Endothelial cell of umbilical vein (primary cell): ENCODE results near the gene ONECUT2. TPM values are rescaled to one million over a fixed set of nuclear protein-coding genes. Genes with fewer than 3 reads are reported as not detected.

Source experiments
- BruUV-seq: library from RNA; stranded (reverse); fragments of 400-500 nt; replicated peaks from 2 replicates; lab custom pipeline; 2021; lab: Mats Ljungman, UMichigan
- CTCF ChIA-PET: fragments of 300-600, 350-600 bp; sonication (Branson Sonifier 250); formaldehyde crosslinking; loops from one replicate; lab custom pipeline; 2021; ENCODE audit warnings: antibody characterized with exemption, inconsistent platforms; lab: Charles Lee
- POLR2A ChIA-PET: fragments of 300-600, 350-600 bp; sonication (Branson Sonifier 250); formaldehyde crosslinking; loops from one replicate; lab custom pipeline; 2021; ENCODE audit warnings: antibody characterized with exemption, inconsistent platforms; lab: Charles Lee
- DNase-seq: peaks from one replicate; pipeline ENCODE4 v3.0.0-alpha.2; 2011; ENCODE audit warnings: low read depth, low spot score
- FAIRE-seq: peaks from 2 replicates; lab custom pipeline; 2011; peaks lifted over from hg19 to GRCh38; lab: Jason Lieb, UNC
- H2AFZ ChIP-seq: 2 replicates; pipeline ENCODE4 v1.6.0; 2012; ENCODE audit warnings: low read depth, low read length, control low read depth, inconsistent platforms
- H3K27ac ChIP-seq: 2 replicates; pipeline ENCODE4 v1.5.1; 2011; ENCODE audit warnings: low read depth, mild to moderate bottlenecking, control low read depth, low read length, moderate library complexity; ENCODE audit not compliant: insufficient read depth
- H3K27me3 ChIP-seq, 2 experiments: 2 replicates each; pipeline versions ENCODE4 v1.6.0 to v1.6.1; 2011; ENCODE audit warnings: low read length in 2 of 2, mixed read lengths in 1 of 2; ENCODE audit not compliant: control insufficient read depth in 2 of 2, insufficient read depth in 2 of 2
- H3K36me3 ChIP-seq, 2 experiments: 2 replicates in 1 of 2; 3 replicates in 1 of 2; pipeline ENCODE4 v1.5.1; 2011; ENCODE audit warnings: low read length in 2 of 2, mild to moderate bottlenecking in 1 of 2, moderate library complexity in 1 of 2; ENCODE audit not compliant: control insufficient read depth in 2 of 2, insufficient read depth in 2 of 2; ENCODE audit errors: extremely low read depth in 1 of 2
- H3K4me1 ChIP-seq: 3 replicates; pipeline ENCODE4 v1.5.1; 2011; ENCODE audit warnings: mild to moderate bottlenecking, low read length; ENCODE audit not compliant: control insufficient read depth, insufficient read depth; ENCODE audit errors: extremely low read depth
- H3K4me2 ChIP-seq: 2 replicates; pipeline ENCODE4 v1.6.1; 2011; ENCODE audit warnings: low read length, control low read depth, mixed read lengths; ENCODE audit not compliant: insufficient read depth
- H3K4me3 ChIP-seq, 3 experiments: fragments of 200-600 bp in 1 of 3; sonication (generic), shearing (Covaris generic) in 1 of 3; replicated peaks in 1 of 3; 2 replicates each; pipeline ENCODE4 v1.5.1; 2011 to 2016; ENCODE audit warnings: control low read depth in 3 of 3, low read length in 3 of 3, mild to moderate bottlenecking in 2 of 3, inconsistent platforms in 1 of 3, low read depth in 1 of 3, moderate library complexity in 1 of 3; ENCODE audit not compliant: insufficient read depth in 1 of 3
- H3K79me2 ChIP-seq: 2 replicates; pipeline ENCODE4 v1.6.0; 2012; ENCODE audit warnings: low read length, inconsistent platforms; ENCODE audit not compliant: control insufficient read depth, insufficient read depth
- H3K9ac ChIP-seq: replicated peaks from 2 replicates; pipeline ENCODE3; 2011; ENCODE audit warnings: low read length, control low read depth; ENCODE audit not compliant: insufficient read depth; ENCODE audit errors: extremely low read depth
- H3K9me1 ChIP-seq: replicated peaks from 3 replicates; pipeline ENCODE4 v1.6.0; 2011; ENCODE audit warnings: mild to moderate bottlenecking, low read length; ENCODE audit not compliant: control insufficient read depth, insufficient read depth; ENCODE audit errors: extremely low read depth
- H3K9me3 ChIP-seq: replicated peaks from 2 replicates; pipeline ENCODE4 v1.5.1; 2012; ENCODE audit warnings: low read length, inconsistent platforms; ENCODE audit not compliant: control insufficient read depth, insufficient read depth
- H4K20me1 ChIP-seq: replicated peaks from 2 replicates; pipeline ENCODE3; 2011; ENCODE audit warnings: mild to moderate bottlenecking, low read length; ENCODE audit not compliant: control insufficient read depth, insufficient read depth; ENCODE audit errors: extremely low read depth
- CTCF ChIP-seq, 2 donors: IDR thresholded peaks; 1 replicate in 1 of 2; 2 replicates in 1 of 2; pipeline ENCODE4 v1.5.1; 2011; ENCODE audit warnings: low read length in 2 of 2, mild to moderate bottlenecking in 2 of 2, moderate library complexity in 2 of 2, control low read depth in 1 of 2, inconsistent platforms in 1 of 2, low read depth in 1 of 2; ENCODE audit not compliant: insufficient read depth in 1 of 2; ENCODE audit errors: extremely low read depth in 1 of 2
- EZH2 ChIP-seq: IDR thresholded peaks from 2 replicates; pipeline ENCODE4 v1.6.1; 2012; ENCODE audit warnings: borderline replicate concordance, low read depth, mild to moderate bottlenecking, moderate library complexity, low read length, inconsistent platforms; ENCODE audit not compliant: severe bottlenecking
- FOS ChIP-seq: IDR thresholded peaks from 2 replicates; pipeline ENCODE4 v1.6.1; 2011; ENCODE audit warnings: mild to moderate bottlenecking, low read length, moderate library complexity, borderline replicate concordance; ENCODE audit not compliant: insufficient read depth
- GATA2 ChIP-seq: IDR thresholded peaks from 2 replicates; pipeline ENCODE4 v1.7.0; 2011; ENCODE audit warnings: low read depth, mild to moderate bottlenecking, moderate library complexity, mixed read lengths, low read length; ENCODE audit not compliant: insufficient read length, insufficient read depth
- JUN ChIP-seq: IDR thresholded peaks from 2 replicates; pipeline ENCODE4 v1.6.1; 2011; ENCODE audit warnings: borderline replicate concordance, low read depth; ENCODE audit not compliant: insufficient read length, insufficient read depth
- MAX ChIP-seq: IDR thresholded peaks from 2 replicates; pipeline ENCODE4 v1.6.1; 2011; ENCODE audit not compliant: insufficient read depth, insufficient read length
- MYC ChIP-seq: IDR thresholded peaks from one replicate; pipeline ENCODE4 v1.6.1; 2011; ENCODE audit warnings: mild to moderate bottlenecking, low read depth, low read length
- POLR2A ChIP-seq: IDR thresholded peaks from 2 replicates; pipeline ENCODE4 v1.6.1; 2012; ENCODE audit warnings: low read depth, mild to moderate bottlenecking, control low read depth, low read length
- POLR2AphosphoS5 ChIP-seq: IDR thresholded peaks from 2 replicates; pipeline ENCODE4 v1.6.1; 2012; ENCODE audit warnings: low read depth, mild to moderate bottlenecking, control low read depth, low read length, moderate library complexity; ENCODE audit not compliant: insufficient read depth
- dilution Hi-C: fragments of 300-500 bp; cut with MboI; formaldehyde crosslinking; loops from one replicate; pipeline ENCODE4 v1.15.0; 2019; ENCODE audit warnings: low sequenced_read_pairs; ENCODE audit not compliant: extremely low pct_ligation_motif_present
- intact Hi-C: fragments of 100-400 bp; cut with micrococcal nuclease; formaldehyde crosslinking; loops from one replicate; pipeline ENCODE4 v1.10.0; 2022
- polyA plus RNA-seq, 4 experiments: library from polyadenylated mRNA; depleted of rRNA in 3 of 4; stranded (reverse) in 3 of 4; unstranded in 1 of 4; fragments of >200 nt; gene quantifications; 2 replicates each; pipeline versions ENCODE4 v1.2.1 to v1.2.3, GENCODE V29; 2011 to 2012; ENCODE audit warnings: missing spikeins in 1 of 4
- total RNA-seq: library from RNA; stranded (reverse); gene quantifications from 2 replicates; pipeline ENCODE4 v1.2.3, GENCODE V29; 2021

Gene ONECUT2
- total and polyA plus RNA-seq, 2 donors (not counting 3 experiments of a cell fraction or from before 2014, with no cell fraction given): 0.01 to 0.62 TPM

GRCh38 chr18:57518533-57518932 lies 83.4 kb downstream of the ONECUT2 start:
- TF ChIP-seq JUN (no peak), CTCF (IDR thresholded peaks at IDR 0.05; ENCODE audit: extremely low read depth in 1 of 2, insufficient read depth in 1 of 2, low read depth in 1 of 2, low read length in 2 of 2) (no peak), POLR2AphosphoS5 (no peak), FOS (no peak), MYC (no peak), MAX (no peak), POLR2A (no peak), EZH2 (no peak), GATA2 (no peak)
- ChIA-PET POLR2A (no interaction called here), CTCF (interaction anchor here (0.6 kb wide), 1 partner anchor 277 kb away, joined by 3 read pairs; no protein-coding TSS in a partner anchor)
- Histone ChIP-seq H3K79me2 (no peaks in the 10 kb centered on the region), H3K9me1 (no peaks in the 10 kb centered on the region), H3K4me2 (no peak overlapping the region), H3K9me3 (no peaks in the 10 kb centered on the region), H3K36me3 (no peaks in the 10 kb centered on the region), H4K20me1 (no peaks in the 10 kb centered on the region), H2AFZ (no peak overlapping the region), H3K27me3 (peaks cover 0 to 4% of the 10 kb centered on the region in 2 experiments), H3K9ac (no peak overlapping the region), H3K27ac (no peak overlapping the region), H3K4me1 (no peaks in the 10 kb centered on the region), H3K4me3 (no peak overlapping the region)
- dilution Hi-C loops (no loop called here), intact Hi-C loops (no loop called here)
- no TSS peak for BruUV-seq
- FAIRE-seq (no peak), DNase-seq (no peak)
